Measurements from ENCODE around the gene YPEL3. TPM values are rescaled to one million over a fixed set of nuclear protein-coding genes. Genes with fewer than 3 reads are reported as not detected.

The YPEL3 gene
- total and polyA plus RNA-seq, 2 donors (not counting 3 experiments of a cell fraction or from before 2014, with no cell fraction given) = 46.1 to 78.0 TPM

DNA sequence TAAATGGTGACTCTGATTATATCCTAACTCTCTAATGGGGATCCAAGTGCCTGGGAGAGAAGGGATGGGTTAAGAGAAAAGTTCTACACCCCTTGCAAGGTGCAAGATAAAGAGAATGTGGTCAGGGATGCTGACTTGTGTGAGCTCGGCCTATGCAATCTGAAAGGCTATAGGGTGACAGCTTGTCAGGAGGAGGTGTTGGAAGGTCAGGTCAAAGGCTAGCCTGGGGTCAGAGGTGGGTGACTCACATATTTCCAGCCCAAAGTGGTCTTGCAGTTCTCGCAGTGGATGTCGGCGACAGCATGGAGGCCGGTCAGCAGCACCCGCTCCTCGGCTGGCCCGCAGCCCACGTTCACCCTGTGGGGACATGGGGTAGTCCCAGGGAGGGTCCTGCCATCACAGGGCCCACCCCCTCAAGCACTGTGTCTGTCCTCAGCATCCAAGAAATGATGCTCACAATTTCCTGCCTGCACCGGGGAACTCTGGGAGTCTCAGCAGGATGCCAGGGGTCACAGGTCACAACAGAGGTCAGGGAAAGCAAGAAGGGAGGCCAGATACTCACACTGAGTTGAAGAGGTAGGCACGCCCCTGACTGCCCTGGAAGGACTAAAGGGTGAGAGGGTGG is 1.4 kb downstream of the YPEL3 start:
- POLR2A ChIA-PET = no interaction called here
- Histone ChIP-seq H3K27me3 (ENCODE audit: control insufficient read depth in 2 of 2, insufficient read depth in 2 of 2, low read length in 2 of 2) (no peaks in the 10 kb centered on the region), H4K20me1 (replicated peaks; ENCODE audit: control insufficient read depth, extremely low read depth, insufficient read depth, low read length) (no peaks in the 10 kb centered on the region), H3K79me2 (ENCODE audit: control insufficient read depth, insufficient read depth, low read length) (no peaks in the 10 kb centered on the region), H3K4me1 (ENCODE audit: control insufficient read depth, extremely low read depth, insufficient read depth, low read length) (peaks cover 23% of the 10 kb centered on the region), H3K4me3 (replicated peaks in 1 of 3; ENCODE audit: insufficient read depth in 1 of 3, low read depth in 1 of 3, low read length in 3 of 3) (peak overlapping the region in 1 of 3 experiments; percentile 76), H3K9me1 (replicated peaks; ENCODE audit: control insufficient read depth, extremely low read depth, insufficient read depth, low read length) (no peaks in the 10 kb centered on the region), H3K9me3 (replicated peaks; ENCODE audit: control insufficient read depth, insufficient read depth, low read length) (peaks cover 3% of the 10 kb centered on the region), H3K36me3 (ENCODE audit: control insufficient read depth in 2 of 2, extremely low read depth in 1 of 2, insufficient read depth in 2 of 2, low read length in 2 of 2) (peaks cover 0 to 8% of the 10 kb centered on the region in 2 experiments), H3K9ac (replicated peaks; ENCODE audit: extremely low read depth, insufficient read depth, low read length) (no peak overlapping the region), H2AFZ (ENCODE audit: low read depth, low read length) (no peak overlapping the region), H3K4me2 (ENCODE audit: insufficient read depth, low read length) (no peak overlapping the region), H3K27ac (ENCODE audit: insufficient read depth, low read depth, low read length) (no peak overlapping the region)
- CTCF ChIA-PET = interaction anchor here (3.5 kb wide), 1 partner anchor 19 kb away, joined by 33 read pairs; the partner anchor contains the start of gene PPP4C
- BruUV-seq (replicated peaks) = TSS peak; percentile 26
- TF ChIP-seq JUN (IDR thresholded peaks at IDR 0.05; ENCODE audit: borderline replicate concordance, insufficient read depth, insufficient read length, low read depth) (no peak), POLR2AphosphoS5 (IDR thresholded peaks at IDR 0.05; ENCODE audit: insufficient read depth, low read depth, low read length) (no peak), MAX (IDR thresholded peaks at IDR 0.05; ENCODE audit: insufficient read depth, insufficient read length) (no peak), FOS (IDR thresholded peaks at IDR 0.05; ENCODE audit: borderline replicate concordance, insufficient read depth, low read length) (no peak), POLR2A (IDR thresholded peaks at IDR 0.05; ENCODE audit: low read depth, low read length) (no peak), EZH2 (IDR thresholded peaks at IDR 0.05; ENCODE audit: borderline replicate concordance, low read depth, low read length, severe bottlenecking) (no peak), MYC (IDR thresholded peaks at IDR 0.05; ENCODE audit: low read depth, low read length) (no peak), GATA2 (IDR thresholded peaks at IDR 0.05; ENCODE audit: insufficient read depth, insufficient read length, low read depth, low read length) (no peak)
- TF ChIP-seq, protein P1, sequence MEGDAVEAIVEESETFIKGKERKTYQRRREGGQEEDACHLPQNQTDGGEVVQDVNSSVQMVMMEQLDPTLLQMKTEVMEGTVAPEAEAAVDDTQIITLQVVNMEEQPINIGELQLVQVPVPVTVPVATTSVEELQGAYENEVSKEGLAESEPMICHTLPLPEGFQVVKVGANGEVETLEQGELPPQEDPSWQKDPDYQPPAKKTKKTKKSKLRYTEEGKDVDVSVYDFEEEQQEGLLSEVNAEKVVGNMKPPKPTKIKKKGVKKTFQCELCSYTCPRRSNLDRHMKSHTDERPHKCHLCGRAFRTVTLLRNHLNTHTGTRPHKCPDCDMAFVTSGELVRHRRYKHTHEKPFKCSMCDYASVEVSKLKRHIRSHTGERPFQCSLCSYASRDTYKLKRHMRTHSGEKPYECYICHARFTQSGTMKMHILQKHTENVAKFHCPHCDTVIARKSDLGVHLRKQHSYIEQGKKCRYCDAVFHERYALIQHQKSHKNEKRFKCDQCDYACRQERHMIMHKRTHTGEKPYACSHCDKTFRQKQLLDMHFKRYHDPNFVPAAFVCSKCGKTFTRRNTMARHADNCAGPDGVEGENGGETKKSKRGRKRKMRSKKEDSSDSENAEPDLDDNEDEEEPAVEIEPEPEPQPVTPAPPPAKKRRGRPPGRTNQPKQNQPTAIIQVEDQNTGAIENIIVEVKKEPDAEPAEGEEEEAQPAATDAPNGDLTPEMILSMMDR (IDR thresholded peaks at IDR 0.05; ENCODE audit: extremely low read depth in 1 of 2, insufficient read depth in 1 of 2, low read depth in 1 of 2, low read length in 2 of 2) = no peak
- dilution Hi-C loops (cut with MboI; ENCODE audit: extremely low pct_ligation_motif_present, low sequenced_read_pairs) (no loop called here), intact Hi-C loops (cut with micrococcal nuclease) (loop anchor here (10.0 kb wide), 2 partner anchors 310 to 560 kb away; partner anchors contain the start of genes FBRS, PRR14 and ZNF771)
- FAIRE-seq (no peak), DNase-seq (ENCODE audit: low read depth, low spot score) (no peak)

Data from endothelial cell of umbilical vein (primary cell).